Middle frontal gyrus (tissue), 1 donor: ENCODE results near the gene ACAP2.
"Not testable (repeated sequence)": the region's sequence is repeated elsewhere in the genome, so short reads cannot be mapped to it uniquely, and the experiment has no call there.

Experiments
- DNase-seq: peaks from one replicate; pipeline ENCODE4 v3.0.0-alpha.2; 2015; ENCODE audit warnings: low spot score; ENCODE audit errors: extremely low spot score

Gene ACAP2

GRCh38 chr3:195442573-195443390, at the start of gene ACAP2:
Gene ACAP2 (minus strand): TSS chr3:195443020. CDS start chr3:195442847, 173 bp downstream.
- peak; percentile 99 for DNase-seq

GRCh38 chr3:195475614-195476013, 32.8 kb upstream of the ACAP2 start:
- no peak for DNase-seq

GRCh38 chr3:195475116-195475515, 32.3 kb upstream of the ACAP2 start:
- DNase-seq, result not testable (repeated sequence)

GRCh38 chr3:195468841-195469240, 26.0 kb upstream of the ACAP2 start:
- no peak for DNase-seq

GRCh38 chr3:195468391-195468776, 25.6 kb upstream of the ACAP2 start:
- no peak for DNase-seq

GRCh38 chr3:195467641-195468390, 25.0 kb upstream of the ACAP2 start:
- DNase-seq, result no peak

- no peak for DNase-seq
Observed at GRCh38 chr3:195466251-195466650, 23.4 kb upstream of the ACAP2 start.

- DNase-seq, result not testable (repeated sequence)
Observed at GRCh38 chr3:195462922-195463321, 20.1 kb upstream of the ACAP2 start.

- no peak for DNase-seq
Observed at GRCh38 chr3:195462308-195462610, 19.4 kb upstream of the ACAP2 start.

- DNase-seq, result no peak
Observed at GRCh38 chr3:195461594-195462307, 18.9 kb upstream of the ACAP2 start.

- DNase-seq, result no peak
Observed at GRCh38 chr3:195460091-195460713, 17.4 kb upstream of the ACAP2 start.

GRCh38 chr3:195458316-195458717, 15.5 kb upstream of the ACAP2 start:
- DNase-seq, result no peak

- DNase-seq, result no peak
Observed at GRCh38 chr3:195455789-195456188, 13.0 kb upstream of the ACAP2 start.

- no peak for DNase-seq
Observed at GRCh38 chr3:195453236-195453635, 10.4 kb upstream of the ACAP2 start.

GRCh38 chr3:195451373-195452015, 8.7 kb upstream of the ACAP2 start:
- no peak for DNase-seq

GRCh38 chr3:195450731-195451229, 8.0 kb upstream of the ACAP2 start:
- DNase-seq, result no peak

- no peak for DNase-seq
Observed at GRCh38 chr3:195448205-195448875, 5.5 kb upstream of the ACAP2 start.

GRCh38 chr3:195447201-195447600, 4.4 kb upstream of the ACAP2 start:
- DNase-seq, result no peak

GRCh38 chr3:195446359-195446758, 3.5 kb upstream of the ACAP2 start:
- no peak for DNase-seq

- no peak for DNase-seq
Observed at GRCh38 chr3:195445885-195446284, 3.1 kb upstream of the ACAP2 start.
